HK-2 (cell line): Measurements from ENCODE around the gene OTOS.

Source experiments
- DNase-seq: peaks from one replicate; pipeline ENCODE4 v3.0.0-alpha.2; 2018; ENCODE audit not compliant: unreplicated experiment

The OTOS gene

DNA sequence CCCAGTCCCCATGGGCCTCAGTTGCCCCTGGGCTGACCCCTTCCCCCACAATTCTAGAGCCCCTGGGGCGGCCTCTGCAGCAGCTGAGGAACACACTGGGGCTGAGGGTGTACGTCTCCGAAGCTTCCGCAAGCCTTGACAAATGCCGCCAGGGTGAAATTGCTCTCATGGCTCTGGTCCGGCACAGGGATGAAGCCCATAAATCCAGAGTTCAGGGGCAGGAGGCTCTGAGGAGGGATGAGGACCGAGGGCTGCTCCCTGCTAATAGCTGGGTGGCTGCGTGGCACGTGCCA is 27.1 kb upstream of the OTOS start:
- no peak for DNase-seq

- DNase-seq, result no peak
Observed at GRCh38 chr2:240166761-240167587, 26.5 kb upstream of the OTOS start.

DNA sequence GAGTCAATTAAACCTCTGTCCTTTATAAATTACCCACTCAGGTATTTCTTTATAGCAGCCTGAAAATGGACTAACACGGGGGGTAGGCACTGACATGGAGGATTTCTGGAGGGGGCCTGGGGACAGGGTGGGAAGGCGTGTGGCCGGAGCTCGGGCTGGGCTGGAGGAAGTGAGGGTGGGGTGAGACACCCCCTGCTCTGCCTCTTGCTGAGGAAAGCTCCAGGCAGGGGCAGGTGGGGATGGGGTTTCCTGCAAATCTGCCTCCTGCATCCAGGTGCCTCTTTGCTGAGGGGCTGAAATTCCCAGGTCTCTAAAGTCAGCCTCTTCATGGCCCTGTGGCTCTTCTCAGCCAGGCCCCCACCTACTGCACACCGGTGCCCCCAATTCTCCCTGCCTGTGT is 25.7 kb upstream of the OTOS start:
- no peak for DNase-seq

DNA sequence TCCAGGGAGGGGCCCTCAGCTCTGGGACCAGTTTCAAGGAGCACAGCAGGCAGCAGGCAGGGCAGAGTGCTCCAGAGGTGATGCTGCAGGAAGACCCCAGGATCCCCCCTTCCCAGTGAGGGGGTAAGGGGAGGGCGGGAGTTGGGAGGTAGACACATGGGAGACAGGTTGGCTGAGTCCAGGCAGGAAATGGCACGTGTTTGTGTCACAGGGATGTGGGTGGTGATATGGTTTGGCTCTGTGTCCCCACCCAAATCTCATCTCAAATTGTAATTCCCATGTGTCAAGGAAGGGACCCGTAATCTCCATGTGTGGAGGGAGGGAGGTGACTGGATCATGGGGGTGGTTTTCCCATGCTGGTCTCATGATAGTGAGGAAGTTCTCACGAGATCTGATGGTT is 25.2 kb upstream of the OTOS start:
- DNase-seq, result no peak

GRCh38 chr2:240165034-240165433 is 24.6 kb upstream of the OTOS start:
- no peak for DNase-seq

GRCh38 chr2:240164586-240164985 is 24.1 kb upstream of the OTOS start:
- no peak for DNase-seq

DNA sequence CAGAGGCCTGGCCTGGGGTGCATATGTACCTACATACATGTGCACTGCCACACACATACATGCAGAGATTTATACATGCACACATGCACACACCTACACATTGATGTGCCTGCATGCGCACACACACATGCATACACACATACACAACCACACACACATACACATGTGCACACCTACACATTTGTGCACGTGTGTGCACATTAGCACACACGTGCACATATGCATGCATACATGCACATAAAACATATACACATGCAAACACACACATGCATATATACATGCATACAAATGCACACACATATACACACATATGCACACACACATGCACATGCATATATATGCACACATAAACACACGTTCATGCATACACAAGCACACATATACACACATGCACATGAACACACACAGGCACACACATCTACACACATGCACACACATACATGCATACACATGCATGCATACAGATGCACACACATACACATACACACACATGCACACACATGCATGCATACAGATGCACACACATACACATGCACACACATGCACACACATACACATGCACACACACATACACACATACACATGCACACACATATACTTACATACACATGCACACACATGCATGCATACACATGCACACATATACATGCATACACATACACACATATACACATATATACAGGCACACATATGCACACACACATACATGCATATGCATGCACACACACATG is 23.6 kb upstream of the OTOS start:
- no peak for DNase-seq

DNA sequence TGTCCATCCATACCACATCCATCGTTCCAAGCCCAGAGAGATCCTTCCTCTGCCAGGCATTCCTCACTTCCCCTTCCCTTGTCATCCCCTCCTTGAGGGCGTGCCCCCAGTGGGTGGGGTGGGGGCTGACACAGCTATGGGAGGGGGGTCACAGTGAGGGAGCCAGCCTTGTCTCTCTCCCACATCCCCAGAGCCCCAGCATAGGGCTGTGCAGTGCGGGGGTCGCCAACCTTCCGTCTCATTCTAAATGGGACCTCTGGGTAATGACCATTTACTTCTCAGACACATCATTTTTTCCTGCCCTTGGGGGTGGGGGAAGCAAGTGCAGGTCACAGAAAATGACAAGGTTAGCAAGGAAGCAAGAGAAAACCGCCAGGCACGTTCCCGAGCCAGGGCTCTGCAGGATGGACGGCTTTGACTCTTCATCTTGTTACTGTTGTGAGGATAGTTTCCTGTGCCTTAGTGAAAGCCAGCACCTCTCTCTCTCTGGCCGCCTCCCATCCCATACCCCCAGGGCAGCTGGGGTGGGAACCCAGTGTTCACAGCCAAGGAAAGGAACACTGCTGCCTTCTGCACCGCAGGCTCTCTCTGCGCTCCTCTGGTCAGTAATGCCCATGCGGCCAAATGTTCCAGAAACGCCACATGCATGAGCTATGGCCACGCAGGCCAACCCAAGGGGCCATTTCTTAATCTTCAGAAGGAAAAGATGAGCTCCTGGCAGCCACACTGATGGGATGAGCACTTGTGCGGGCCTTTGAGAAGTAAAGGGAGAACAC is 22.7 kb upstream of the OTOS start:
- no peak for DNase-seq

DNA sequence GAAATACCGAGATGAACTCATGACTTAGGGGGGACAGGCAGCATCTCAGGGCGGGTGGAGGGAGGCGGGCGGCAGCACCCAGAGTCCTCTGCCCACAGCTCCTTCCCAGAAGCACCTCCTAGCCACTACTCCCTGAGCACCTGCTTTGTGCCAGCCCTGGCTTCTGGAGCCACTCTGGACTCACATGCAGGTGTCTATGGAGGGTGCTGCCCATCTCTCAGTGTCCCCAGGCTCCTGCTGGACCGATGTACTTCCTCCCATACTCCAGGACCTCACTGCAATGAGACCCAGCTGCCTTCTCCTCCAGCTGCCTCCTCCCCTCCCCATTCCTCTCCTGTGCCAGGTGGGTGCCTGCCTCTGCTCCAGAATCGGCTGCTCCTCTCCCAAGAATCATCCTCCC is 22.1 kb upstream of the OTOS start:
- DNase-seq, result no peak

DNA sequence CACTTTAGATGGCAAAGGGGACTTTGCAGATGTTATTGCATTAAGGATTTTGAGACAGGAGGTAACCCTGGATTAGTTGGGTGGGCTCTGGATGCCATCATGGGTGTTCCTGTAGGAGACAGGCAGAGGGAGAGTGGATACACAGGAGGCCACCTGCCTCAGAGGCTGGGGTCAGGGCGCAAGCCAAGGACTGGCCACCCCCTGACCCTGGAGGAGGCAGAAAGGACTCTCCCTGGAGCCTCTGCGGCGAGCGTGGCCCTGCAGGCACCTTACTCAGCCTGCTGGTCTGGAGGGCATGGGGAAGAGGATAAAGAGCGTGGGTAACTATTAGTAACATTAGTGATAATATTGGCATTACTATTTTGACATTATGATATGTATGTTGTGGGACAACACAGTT is 21.6 kb upstream of the OTOS start:
- no peak for DNase-seq

GRCh38 chr2:240161087-240161750 is 20.8 kb upstream of the OTOS start:
- DNase-seq, result no peak

GRCh38 chr2:240160291-240161086 is 20.0 kb upstream of the OTOS start:
- no peak for DNase-seq

DNA sequence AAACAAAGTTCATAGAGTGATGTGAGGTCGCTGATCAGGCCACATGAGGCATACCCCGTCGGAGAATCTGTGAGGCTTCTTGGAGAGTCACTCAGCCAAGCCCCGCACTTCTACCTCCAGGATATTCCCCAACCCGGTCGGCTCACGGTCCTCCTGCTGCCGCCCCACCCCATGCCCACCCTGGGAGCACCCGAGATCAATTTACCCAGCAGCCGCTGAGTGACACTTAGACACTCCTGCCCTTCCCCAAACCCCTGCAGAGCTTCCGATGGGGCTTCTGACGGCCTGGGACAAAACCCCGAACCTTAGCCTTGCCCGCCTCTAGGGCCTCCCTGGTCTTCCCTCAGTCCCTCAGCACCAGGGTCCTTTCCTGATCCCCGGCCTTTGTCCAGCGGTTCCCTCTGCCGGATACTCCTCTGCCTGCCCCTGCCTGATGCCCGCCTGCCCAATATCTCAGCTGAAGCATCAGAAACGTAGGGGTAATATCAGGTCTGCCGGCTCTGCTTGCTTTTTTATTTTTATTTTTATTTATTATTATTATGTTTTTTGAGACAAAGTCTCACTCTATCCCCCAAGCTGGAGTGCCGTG is 18.9 kb upstream of the OTOS start:
- DNase-seq, result no peak

- DNase-seq, result no peak
Observed at GRCh38 chr2:240157147-240157470, 16.7 kb upstream of the OTOS start.

GRCh38 chr2:240156435-240157146 is 16.1 kb upstream of the OTOS start:
- DNase-seq, result no peak

- DNase-seq, result no peak
Observed at GRCh38 chr2:240155745-240156390, 15.4 kb upstream of the OTOS start.

DNA sequence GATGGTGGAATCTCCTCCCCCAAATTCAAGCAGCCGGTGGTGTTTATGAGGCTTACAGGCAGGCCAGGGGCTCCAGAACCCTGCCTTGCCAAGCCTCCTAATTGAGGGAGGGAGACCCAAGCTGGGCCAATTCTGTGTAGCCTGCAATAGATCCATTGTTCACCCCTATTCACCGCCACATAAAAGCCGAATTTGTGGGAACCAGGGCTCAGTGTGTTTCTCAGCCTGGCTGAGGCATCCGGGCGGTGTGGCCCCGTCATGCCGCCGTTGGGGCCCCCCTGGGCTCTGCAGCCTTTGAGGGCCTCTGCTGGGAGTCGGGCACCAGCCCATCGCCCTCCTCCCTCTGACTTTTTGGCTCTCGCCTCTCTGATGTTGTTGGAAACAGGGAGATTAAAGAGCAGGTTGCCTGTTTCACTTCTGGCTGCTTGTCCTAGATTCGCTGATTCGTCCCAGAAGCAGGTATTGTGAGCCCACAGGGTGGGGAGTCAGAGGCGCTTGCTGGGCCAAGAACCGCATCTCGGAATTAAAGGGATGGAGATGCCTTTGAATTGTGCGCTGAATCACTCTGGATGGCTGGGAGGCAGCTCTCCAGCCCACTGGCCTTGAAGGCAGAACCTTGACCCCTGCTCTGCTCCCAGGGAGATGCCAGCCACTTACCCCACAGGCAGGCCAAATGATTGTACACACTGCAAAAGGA is 14.7 kb upstream of the OTOS start:
- no peak for DNase-seq

DNA sequence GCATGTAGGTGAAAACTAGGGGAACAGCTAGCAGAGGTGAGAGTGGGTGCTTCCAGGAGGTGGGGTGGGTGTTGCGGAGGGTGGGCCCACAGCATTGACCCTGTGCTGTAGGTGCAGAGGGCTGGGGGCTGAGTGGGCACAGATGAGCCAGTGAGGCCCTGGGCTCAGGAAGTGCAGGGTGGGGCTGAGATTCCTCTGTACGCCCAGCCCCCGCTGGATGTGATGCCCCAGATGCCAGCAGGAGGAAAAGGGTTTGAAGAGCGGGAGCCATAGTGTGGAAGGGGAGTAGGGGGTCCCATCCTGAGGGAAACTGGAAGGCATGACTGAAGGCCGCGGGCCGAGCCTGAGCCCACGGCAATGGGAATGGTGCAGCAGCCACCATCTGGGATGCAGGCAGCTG is 14.1 kb upstream of the OTOS start:
- DNase-seq, result no peak

DNA sequence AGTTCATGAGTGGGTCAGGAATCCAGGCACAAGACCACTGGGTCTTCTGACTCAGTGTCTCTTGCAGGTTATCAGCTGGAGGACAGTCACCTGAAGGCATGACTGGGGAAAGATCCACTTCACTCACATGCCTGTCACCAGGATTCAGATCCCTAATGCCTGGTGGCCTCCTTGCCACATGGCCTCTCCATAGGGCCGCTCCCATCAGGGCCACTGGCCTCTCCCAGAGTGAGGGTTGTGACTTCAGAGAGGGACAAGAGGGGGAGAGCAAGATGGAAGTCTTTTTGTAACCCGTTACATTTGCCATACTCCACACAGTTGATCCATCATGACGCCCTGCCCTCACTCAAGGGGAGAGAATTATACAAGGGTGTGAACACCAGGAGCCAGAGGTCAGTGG is 13.0 kb upstream of the OTOS start:
- no peak for DNase-seq
